HG03159 (cell line): ENCODE data around the gene BMPR1A.

Experiments
- ATAC-seq: cut with Tn5 transposase; IDR thresholded peaks from one replicate; pipeline ENCODE4 v1.9.1; 2021; ENCODE audit warnings: mild to moderate bottlenecking, moderate library complexity; ENCODE audit not compliant: unreplicated experiment

Gene BMPR1A

GRCh38 chr10:86799188-86799845 is 42.9 kb downstream of the BMPR1A start:
- no peak for ATAC-seq

- ATAC-seq = no peak
Observed at GRCh38 chr10:86801995-86802394, 45.6 kb downstream of the BMPR1A start.

GRCh38 chr10:86802473-86803108 is 46.2 kb downstream of the BMPR1A start:
- ATAC-seq = no peak

- no peak for ATAC-seq
Observed at GRCh38 chr10:86803156-86803555, 46.7 kb downstream of the BMPR1A start.

GRCh38 chr10:86804805-86805204 is 48.4 kb downstream of the BMPR1A start:
- ATAC-seq = no peak

GRCh38 chr10:86813101-86813500 is 56.7 kb downstream of the BMPR1A start:
- ATAC-seq = no peak

- ATAC-seq = no peak
Observed at GRCh38 chr10:86813982-86814381, 57.6 kb downstream of the BMPR1A start.

- no peak for ATAC-seq
Observed at GRCh38 chr10:86815035-86815617, 58.7 kb downstream of the BMPR1A start.

GRCh38 chr10:86815640-86816039 is 59.2 kb downstream of the BMPR1A start:
- no peak for ATAC-seq

- ATAC-seq = no peak
Observed at GRCh38 chr10:86817246-86817645, 60.8 kb downstream of the BMPR1A start.

GRCh38 chr10:86819567-86819966 is 63.1 kb downstream of the BMPR1A start:
- no peak for ATAC-seq

GRCh38 chr10:86820509-86820908 is 64.1 kb downstream of the BMPR1A start:
- no peak for ATAC-seq

- no peak for ATAC-seq
Observed at GRCh38 chr10:86821388-86821999, 65.1 kb downstream of the BMPR1A start.

GRCh38 chr10:86823565-86823964 is 67.1 kb downstream of the BMPR1A start:
- ATAC-seq = no peak

- ATAC-seq = no peak
Observed at GRCh38 chr10:86824151-86824550, 67.7 kb downstream of the BMPR1A start.

GRCh38 chr10:86825366-86825765 is 68.9 kb downstream of the BMPR1A start:
- ATAC-seq = no peak

- ATAC-seq = no peak
Observed at GRCh38 chr10:86827639-86828038, 71.2 kb downstream of the BMPR1A start.

- ATAC-seq = no peak
Observed at GRCh38 chr10:86828145-86828544, 71.7 kb downstream of the BMPR1A start.

- ATAC-seq = no peak
Observed at GRCh38 chr10:86829472-86829871, 73.1 kb downstream of the BMPR1A start.

GRCh38 chr10:86830043-86830591 is 73.7 kb downstream of the BMPR1A start:
- no peak for ATAC-seq

- ATAC-seq = no peak
Observed at GRCh38 chr10:86833969-86834368, 77.5 kb downstream of the BMPR1A start.

GRCh38 chr10:86836044-86836443 is 79.6 kb downstream of the BMPR1A start:
- no peak for ATAC-seq
